Progenitor cell of endocrine pancreas (in vitro differentiated cells): ENCODE results near the gene TXNRD2. TPM values are rescaled to one million over a fixed set of nuclear protein-coding genes. Genes with fewer than 3 reads are reported as not detected.
A peak's percentile ranks its signal among the peaks of the same experiment; 100 is the strongest.

Experiments
- DNase-seq: peaks from one replicate; pipeline ENCODE4 v3.0.0; 2021; ENCODE audit warnings: low spot score; ENCODE audit not compliant: unreplicated experiment
- H3K27ac Mint-ChIP-seq: 2 replicates; pipeline ENCODE4 v1.8.0; 2021; ENCODE audit warnings: mild to moderate bottlenecking, moderate library complexity, mixed read lengths
- H3K27me3 Mint-ChIP-seq: 2 replicates; pipeline ENCODE4 v1.8.0; 2021; ENCODE audit warnings: mixed read lengths
- H3K36me3 Mint-ChIP-seq: 2 replicates; pipeline ENCODE4 v1.8.0; 2022; ENCODE audit warnings: mixed read lengths; ENCODE audit not compliant: insufficient read depth
- H3K4me1 Mint-ChIP-seq: 2 replicates; pipeline ENCODE4 v1.8.0; 2021; ENCODE audit warnings: low read depth, mixed read lengths
- H3K4me3 Mint-ChIP-seq: 2 replicates; pipeline ENCODE4 v1.8.0; 2021; ENCODE audit warnings: low read depth, mild to moderate bottlenecking, moderate library complexity, mixed read lengths
- H3K9me3 Mint-ChIP-seq: 2 replicates; pipeline ENCODE4 v1.8.0; 2021; ENCODE audit warnings: low read depth, mixed read lengths
- total RNA-seq: library from RNA; stranded (reverse); gene quantifications from 2 replicates; pipeline ENCODE4 v1.2.1, GENCODE V29; 2021
- TF ChIP-seq, protein P1 (sequence below): fragments of 200-600 bp; sonication (generic); IDR thresholded peaks from one replicate; pipeline ENCODE4 v1.5.0; 2021; ENCODE audit warnings: antibody characterized with exemption, mild to moderate bottlenecking; ENCODE audit not compliant: unreplicated experiment

Gene TXNRD2
- total RNA-seq, 1 donor from 2014 or later: 14.0 TPM

GRCh38 chr22:19867617-19868016 lies 74.0 kb downstream of the TXNRD2 start:
- Mint-ChIP-seq H3K4me3 (no peak overlapping the region), H3K36me3 (no peaks in the 10 kb centered on the region), H3K27me3 (no peaks in the 10 kb centered on the region), H3K27ac (no peak overlapping the region), H3K9me3 (no peaks in the 10 kb centered on the region), H3K4me1 (peaks cover 3% of the 10 kb centered on the region)
- TF ChIP-seq, protein P1, sequence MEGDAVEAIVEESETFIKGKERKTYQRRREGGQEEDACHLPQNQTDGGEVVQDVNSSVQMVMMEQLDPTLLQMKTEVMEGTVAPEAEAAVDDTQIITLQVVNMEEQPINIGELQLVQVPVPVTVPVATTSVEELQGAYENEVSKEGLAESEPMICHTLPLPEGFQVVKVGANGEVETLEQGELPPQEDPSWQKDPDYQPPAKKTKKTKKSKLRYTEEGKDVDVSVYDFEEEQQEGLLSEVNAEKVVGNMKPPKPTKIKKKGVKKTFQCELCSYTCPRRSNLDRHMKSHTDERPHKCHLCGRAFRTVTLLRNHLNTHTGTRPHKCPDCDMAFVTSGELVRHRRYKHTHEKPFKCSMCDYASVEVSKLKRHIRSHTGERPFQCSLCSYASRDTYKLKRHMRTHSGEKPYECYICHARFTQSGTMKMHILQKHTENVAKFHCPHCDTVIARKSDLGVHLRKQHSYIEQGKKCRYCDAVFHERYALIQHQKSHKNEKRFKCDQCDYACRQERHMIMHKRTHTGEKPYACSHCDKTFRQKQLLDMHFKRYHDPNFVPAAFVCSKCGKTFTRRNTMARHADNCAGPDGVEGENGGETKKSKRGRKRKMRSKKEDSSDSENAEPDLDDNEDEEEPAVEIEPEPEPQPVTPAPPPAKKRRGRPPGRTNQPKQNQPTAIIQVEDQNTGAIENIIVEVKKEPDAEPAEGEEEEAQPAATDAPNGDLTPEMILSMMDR: no peak
- no peak for DNase-seq

DNA sequence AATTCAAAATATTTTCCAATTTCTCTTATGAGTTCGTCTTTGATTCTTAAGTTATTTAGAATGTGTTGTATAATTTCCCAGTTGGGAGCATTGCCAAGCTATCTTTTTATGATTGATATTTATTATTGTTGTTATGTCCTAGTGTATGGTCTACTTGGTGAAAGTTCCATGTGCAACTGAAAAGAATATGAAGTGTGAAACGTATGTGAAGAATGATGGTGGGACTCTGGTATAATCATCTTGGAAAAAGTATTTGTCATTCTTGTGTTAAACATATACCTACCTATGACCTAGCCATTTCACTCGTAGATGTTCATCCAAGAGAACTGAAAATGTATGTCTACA lies 75.0 kb downstream of the TXNRD2 start:
- Mint-ChIP-seq H3K27me3 (no peaks in the 10 kb centered on the region), H3K27ac (no peak overlapping the region), H3K4me1 (peaks cover 3% of the 10 kb centered on the region), H3K4me3 (no peak overlapping the region), H3K9me3 (no peaks in the 10 kb centered on the region), H3K36me3 (no peaks in the 10 kb centered on the region)
- DNase-seq: no peak
- TF ChIP-seq, protein P1: no peak

- Mint-ChIP-seq H3K36me3 (no peaks in the 10 kb centered on the region), H3K9me3 (no peaks in the 10 kb centered on the region), H3K27me3 (no peaks in the 10 kb centered on the region), H3K27ac (no peak overlapping the region), H3K4me1 (peaks cover 3% of the 10 kb centered on the region), H3K4me3 (no peak overlapping the region)
- TF ChIP-seq, protein P1: no peak
- DNase-seq: no peak
These were observed 76.3 kb downstream of the TXNRD2 start for GRCh38 chr22:19865141-19865829.

DNA sequence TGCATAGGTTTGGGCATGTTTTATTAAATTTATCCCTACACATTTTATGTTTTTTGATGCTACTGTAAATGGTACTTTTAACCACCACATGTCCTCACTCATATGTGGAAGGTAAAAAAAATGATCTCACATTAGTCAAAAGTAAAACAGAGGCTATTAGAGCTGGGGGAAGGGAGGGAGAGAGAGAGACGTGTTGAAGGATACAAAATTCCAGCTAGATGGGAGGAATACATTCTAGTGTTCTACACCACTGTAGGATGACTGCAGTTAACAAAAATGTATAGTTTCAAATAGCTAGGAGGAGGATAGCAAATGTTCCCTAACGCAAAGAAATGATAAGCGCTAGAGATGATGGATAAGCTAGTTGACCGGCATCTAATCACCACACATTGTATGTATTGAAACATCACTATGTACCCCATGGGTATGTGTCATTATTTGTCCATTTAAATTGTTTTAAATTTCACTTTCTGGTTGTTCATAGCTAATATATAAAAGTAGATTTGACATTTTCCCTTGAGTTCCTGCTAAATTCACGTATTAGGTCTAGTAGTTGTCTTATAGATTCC lies 77.0 kb downstream of the TXNRD2 start:
- H3K27ac Mint-ChIP-seq: no peak overlapping the region

GRCh38 chr22:19863571-19863970 lies 78.0 kb downstream of the TXNRD2 start:
- H3K36me3 Mint-ChIP-seq: peaks cover 2% of the 10 kb centered on the region
- H3K27ac Mint-ChIP-seq: peak overlapping the region; percentile 28
- H3K4me1 Mint-ChIP-seq: peaks cover 3% of the 10 kb centered on the region
- TF ChIP-seq, protein P1: no peak
- DNase-seq: no peak
- H3K9me3 Mint-ChIP-seq: peaks cover 5% of the 10 kb centered on the region
- H3K4me3 Mint-ChIP-seq: no peak overlapping the region
- H3K27me3 Mint-ChIP-seq: no peaks in the 10 kb centered on the region

More for the DNA sequence above, 77.0 kb downstream of the TXNRD2 start:
- no peak for DNase-seq
- H3K4me3 Mint-ChIP-seq: no peak overlapping the region
- peaks cover 3% of the 10 kb centered on the region for H3K9me3 Mint-ChIP-seq
- TF ChIP-seq, protein P1: no peak
- no peaks in the 10 kb centered on the region for H3K27me3 Mint-ChIP-seq
- peaks cover 3% of the 10 kb centered on the region for H3K4me1 Mint-ChIP-seq
- peaks cover 2% of the 10 kb centered on the region for H3K36me3 Mint-ChIP-seq
